HepG2 (cell line): Measurements from ENCODE around the gene PAK2. TPM values are rescaled to one million over a fixed set of nuclear protein-coding genes. Genes with fewer than 3 reads are reported as not detected.

Experiments used
- ATAC-seq: fragments of 200-7000 bp; cut with Tn5 transposase; 3 replicates; pipeline ENCODE4 v1.9.1; 2020; ENCODE audit warnings: mild to moderate bottlenecking, moderate library complexity
- BruUV-seq: library from RNA; stranded (reverse); fragments of 400-500 nt; replicated peaks from 2 replicates; lab custom pipeline; 2021; lab: Mats Ljungman, UMichigan
- CTCF ChIA-PET: fragments of 300-600 bp; formaldehyde crosslinking; extraction: SDS; loops from one replicate; lab custom pipeline; 2021; ENCODE audit warnings: low total read pairs, inconsistent platforms, low intra/inter-chr PET ratio; lab: Yijun Ruan, JAX
- POLR2A ChIA-PET: fragments of 350-600 bp; sonication (Branson Sonifier 250); formaldehyde crosslinking; loops from one replicate; lab custom pipeline; 2020; ENCODE audit warnings: antibody characterized with exemption, inconsistent platforms; lab: Yijun Ruan, JAX
- DNase-seq: peaks from one replicate; pipeline ENCODE4 v3.0.0-alpha.2; 2015; ENCODE audit warnings: low spot score
- FAIRE-seq: peaks from 3 replicates; lab custom pipeline; 2011; peaks lifted over from hg19 to GRCh38; lab: Jason Lieb, UNC
- H2AFZ ChIP-seq: one replicate; pipeline ENCODE4 v1.6.1; 2011; ENCODE audit warnings: low read length, inconsistent platforms
- H3K27ac ChIP-seq: fragments of 300-600 bp; 3 replicates; pipeline ENCODE4 v1.8.0; 2011; ENCODE audit warnings: mixed run types, mild to moderate bottlenecking, mixed read lengths, low read length, inconsistent platforms; ENCODE audit not compliant: insufficient read depth; ENCODE audit errors: extremely low read length
- H3K27me3 ChIP-seq, 2 experiments: fragments of 200-600 bp in 1 of 2; 2 replicates in 1 of 2; 3 replicates in 1 of 2; pipeline versions ENCODE4 v1.6.0 to v1.8.0; 2011; ENCODE audit warnings: low read length in 2 of 2, mild to moderate bottlenecking in 2 of 2, moderate library complexity in 2 of 2, inconsistent platforms in 1 of 2; ENCODE audit not compliant: insufficient read depth in 2 of 2, control insufficient read depth in 1 of 2
- H3K36me3 ChIP-seq, 2 experiments: fragments of 200-600 bp in 1 of 2; replicated peaks in 1 of 2; 2 replicates in 1 of 2; 3 replicates in 1 of 2; pipeline versions ENCODE4 v1.5.1 to v1.8.0; 2011; ENCODE audit warnings: low read length in 2 of 2, inconsistent platforms in 1 of 2; ENCODE audit not compliant: insufficient read depth in 2 of 2, control insufficient read depth in 1 of 2
- H3K4me1 ChIP-seq: 2 replicates; pipeline ENCODE4 v1.5.1; 2012; ENCODE audit warnings: low read length, inconsistent platforms; ENCODE audit not compliant: insufficient read depth
- H3K4me2 ChIP-seq: 2 replicates; pipeline ENCODE4 v1.6.0; 2011; ENCODE audit warnings: low read depth, low read length, inconsistent platforms
- H3K4me3 ChIP-seq, 3 experiments: fragments of 200-600 bp in 1 of 3; sonication (generic), shearing (Covaris generic) in 1 of 3; replicated peaks in 1 of 3; 2 replicates each; pipeline ENCODE4 v1.5.1; 2011 to 2016; ENCODE audit warnings: low read length in 3 of 3, inconsistent platforms in 2 of 3, low read depth in 2 of 3, mild to moderate bottlenecking in 2 of 3, control low read depth in 1 of 3, mixed read lengths in 1 of 3; ENCODE audit not compliant: insufficient read depth in 1 of 3
- H3K79me2 ChIP-seq: one replicate; pipeline ENCODE4 v1.6.1; 2011; ENCODE audit warnings: low read length, inconsistent platforms; ENCODE audit not compliant: insufficient read depth
- H3K9ac ChIP-seq: 2 replicates; pipeline ENCODE4 v1.6.0; 2011; ENCODE audit warnings: mild to moderate bottlenecking, low read depth, low read length, inconsistent platforms; ENCODE audit not compliant: insufficient read depth
- H3K9me3 ChIP-seq: 2 replicates; pipeline ENCODE4 v1.5.1; 2012; ENCODE audit warnings: mild to moderate bottlenecking, low read length
- H4K20me1 ChIP-seq: 2 replicates; pipeline ENCODE4 v1.6.0; 2011; ENCODE audit warnings: inconsistent platforms, mild to moderate bottlenecking, low read length, moderate library complexity; ENCODE audit not compliant: insufficient read depth
- ERF ChIP-seq: IDR thresholded peaks from 2 replicates; pipeline ENCODE4 v1.6.1; 2018; ENCODE audit warnings: missing biosample characterization, missing genetic modification reagents
- FOXK2 ChIP-seq: fragments of 450-650 bp; IDR thresholded peaks from 2 replicates; pipeline ENCODE4 v1.6.1; 2016
- MYNN ChIP-seq: sonication (generic); formaldehyde crosslinking; IDR thresholded peaks from 2 replicates; pipeline ENCODE4 v1.4.0; 2020; ENCODE audit warnings: mild to moderate bottlenecking, low read depth, missing genetic modification reagents
- POLR2G ChIP-seq: fragments of 200-400 bp; formaldehyde crosslinking; IDR thresholded peaks from 2 replicates; pipeline ENCODE4 v1.6.1; 2018; ENCODE audit warnings: mild to moderate bottlenecking, low read depth, low read length, moderate library complexity
- REL ChIP-seq: sonication (generic); formaldehyde crosslinking; conservative IDR thresholded peaks from 2 replicates; pipeline ENCODE4 v1.8.0; 2022; ENCODE audit warnings: mild to moderate bottlenecking, missing genetic modification reagents, moderate library complexity
- SUZ12 ChIP-seq: fragments of 150-350 bp; IDR thresholded peaks from 2 replicates; pipeline ENCODE4 v1.6.1; 2014; ENCODE audit warnings: low read depth, low read length
- ZNF430 ChIP-seq: sonication (generic); formaldehyde crosslinking; IDR thresholded peaks from 2 replicates; pipeline ENCODE4 v1.9.0; 2021; ENCODE audit warnings: mild to moderate bottlenecking, missing genetic modification reagents
- ZNF441 ChIP-seq: sonication (generic); formaldehyde crosslinking; IDR thresholded peaks from 2 replicates; pipeline ENCODE4 v1.7.0; 2021; ENCODE audit warnings: missing genetic modification reagents, borderline replicate concordance
- WGBS: methylation state at CpG from one replicate; pipeline ENCODE4 v1.1.6; 2017; ENCODE audit warnings: low lambda C conversion rate; 5-methylcytosine and 5-hydroxymethylcytosine counted together
- in situ Hi-C: cut with HindIII; loops from 2 replicates; pipeline ENCODE4 v1.10.0; 2017; ENCODE audit warnings: low pct_unique_long_range_greater_than_20kb; ENCODE audit not compliant: extremely low pct_ligation_motif_present
- intact Hi-C: fragments of 100-400 bp; cut with micrococcal nuclease; formaldehyde crosslinking; loops from one replicate; pipeline ENCODE4 v1.10.0; 2022; ENCODE audit not compliant: unreplicated experiment
- polyA plus RNA-seq, 8 experiments: library from polyadenylated mRNA; depleted of rRNA in 3 of 8; stranded (reverse) in 7 of 8; unstranded in 1 of 8; fragments of >200 nt; fragmentation: Illumina TruSeq in 4 of 8; extraction: Trizol in 4 of 8; gene quantifications; 2 replicates each; pipeline versions ENCODE4 v1.2.1 to v1.2.3, GENCODE V29; 2011 to 2016; ENCODE audit warnings: low read depth in 4 of 8, missing spikeins in 1 of 8, mixed read lengths in 1 of 8; ENCODE audit not compliant: insufficient read depth in 1 of 8
- small RNA-seq, 3 experiments: library from RNA; depleted of rRNA; stranded (forward); fragments of <200 nt; gene quantifications; one replicate each; pipeline ENCODE3, GENCODE V24; 2012; ENCODE audit warnings: low read depth in 2 of 3, low replicate concordance in 1 of 3; ENCODE audit not compliant: insufficient read length in 3 of 3, insufficient read depth in 2 of 3
- total RNA-seq, 5 experiments: library from RNA; depleted of rRNA; stranded (reverse); fragments of >200 nt; fragmentation: Illumina TruSeq; extraction: Trizol; gene quantifications; 2 replicates each; pipeline ENCODE4 v1.2.3, GENCODE V29; 2016; ENCODE audit warnings: low read depth in 1 of 5
- TF ChIP-seq, protein P1 (sequence below): sonication (generic); formaldehyde crosslinking; IDR thresholded peaks from 2 replicates; pipeline ENCODE4 v1.5.1; 2020; ENCODE audit warnings: missing genetic modification reagents, mild to moderate bottlenecking, borderline replicate concordance

PAK2 gene
- total and polyA plus RNA-seq, 2 of the 13 experiments (the other 11 are each of a cell fraction or from before 2014, with no cell fraction given) = 23.0 to 24.7 TPM

DNA sequence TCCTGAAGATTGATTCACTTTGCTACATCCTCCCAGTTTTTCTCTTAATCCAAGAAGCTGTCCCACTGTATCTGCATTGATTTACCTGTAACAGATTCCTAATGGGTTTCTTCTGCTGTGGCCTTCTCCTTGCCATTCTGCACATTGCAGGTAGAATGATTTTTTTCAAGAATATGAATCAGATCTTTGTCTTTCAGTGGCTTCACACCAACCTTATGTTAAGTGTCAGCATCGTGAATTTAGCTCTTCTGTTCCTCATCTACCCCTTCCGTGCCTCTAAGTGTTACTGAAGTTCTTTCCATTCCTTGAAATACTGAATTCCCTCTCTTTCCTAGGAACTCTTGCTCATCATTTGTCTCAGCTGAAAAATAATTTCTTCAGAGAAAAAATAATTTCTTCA lies 135.6 kb downstream of the PAK2 start:
- peaks cover 22% of the 10 kb centered on the region for H3K4me1 ChIP-seq
- CTCF ChIA-PET = no interaction called here
- BruUV-seq = no TSS peak
- in situ Hi-C loops = no loop called here
- peaks cover 2 to 16% of the 10 kb centered on the region in 2 experiments for H3K36me3 ChIP-seq
- ATAC-seq (no peak), DNase-seq (no peak)
- H3K9me3 ChIP-seq = no peaks in the 10 kb centered on the region
- WGBS = 90% methylated on average over 2 of the region's 2 CpGs
- H3K4me2 ChIP-seq = no peak overlapping the region
- no peaks in the 10 kb centered on the region for H3K27me3 ChIP-seq
- no peak overlapping the region for H3K4me3 ChIP-seq
- H3K9ac ChIP-seq = no peak overlapping the region
- TF ChIP-seq ZNF441 (no peak), MYNN (no peak), POLR2G (no peak), ERF (no peak), REL (CRISPR knock-in tag) (no peak), SUZ12 (no peak), FOXK2 (no peak), ZNF430 (CRISPR knock-in tag) (no peak)
- TF ChIP-seq, protein P1, sequence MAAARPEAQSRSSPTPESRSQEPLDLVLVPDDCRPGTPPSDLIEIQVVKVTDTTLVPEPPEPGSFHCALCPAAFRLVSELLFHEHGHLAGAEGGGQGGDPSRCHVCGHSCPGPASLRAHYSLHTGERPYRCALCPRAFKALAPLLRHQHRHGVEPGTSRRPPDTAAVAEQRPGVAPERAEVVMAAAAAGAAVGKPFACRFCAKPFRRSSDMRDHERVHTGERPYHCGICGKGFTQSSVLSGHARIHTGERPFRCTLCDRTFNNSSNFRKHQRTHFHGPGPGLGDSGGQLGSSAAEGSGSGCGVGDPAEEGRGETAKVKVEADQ = no peak
- TF ChIP-seq, all 625 proteins: peak for 0
- no peak overlapping the region for H2AFZ ChIP-seq
- POLR2A ChIA-PET = no interaction called here
- H3K27ac ChIP-seq = no peak overlapping the region
- intact Hi-C loops = no loop called here
- peaks cover 92% of the 10 kb centered on the region for H3K79me2 ChIP-seq
- H4K20me1 ChIP-seq = peaks cover 11% of the 10 kb centered on the region; the same call in 1 of the 2 replicates
- no peak for FAIRE-seq

Small RNAs within 50 kb of the gene (small RNA-seq; reads per million reads assigned to genes)
- gene RNU4-89P = 0 to 0.97 (median 0.20) reads per million in 3 experiments
- 0 to 1.3 (median 0.97) reads per million in 3 experiments for gene RNU6-42P
- gene RNU6-646P = 0 reads per million in 3 experiments

Other genes with a start within 250 kb of the PAK2 start
- gene RNF168, start 236.1 kb upstream of the PAK2 start, total RNA-seq (2016; rRNA removed; fragmentation: Illumina TruSeq; extraction: Trizol) = 22.9 and 28.8 TPM in 2 replicates
- 3.4 and 3.7 TPM in 2 replicates for gene RNF168, start 236.1 kb upstream of the PAK2 start, polyA plus RNA-seq (2011; rRNA removed)
- gene SMCO1, start 224.5 kb upstream of the PAK2 start, total RNA-seq (2016; rRNA removed; fragmentation: Illumina TruSeq; extraction: Trizol) = not detected in 2 replicates
- gene SMCO1, start 224.5 kb upstream of the PAK2 start, polyA plus RNA-seq (2011; rRNA removed) = not detected in 2 replicates
- 7.7 and 16.4 TPM in 2 replicates for gene WDR53, start 171.3 kb upstream of the PAK2 start, total RNA-seq (2016; rRNA removed; fragmentation: Illumina TruSeq; extraction: Trizol)
- gene WDR53, start 171.3 kb upstream of the PAK2 start, polyA plus RNA-seq (2011; rRNA removed) = 3.5 and 4.1 TPM in 2 replicates
- gene FBXO45, start 171.2 kb upstream of the PAK2 start, total RNA-seq (2016; rRNA removed; fragmentation: Illumina TruSeq; extraction: Trizol) = 12.1 and 18.4 TPM in 2 replicates
- 4.9 and 7.0 TPM in 2 replicates for gene FBXO45, start 171.2 kb upstream of the PAK2 start, polyA plus RNA-seq (2011; rRNA removed)
- gene NRROS, start 100.2 kb upstream of the PAK2 start, total RNA-seq (2016; rRNA removed; fragmentation: Illumina TruSeq; extraction: Trizol) = not detected in 2 replicates
- not detected in 2 replicates for gene NRROS, start 100.2 kb upstream of the PAK2 start, polyA plus RNA-seq (2011; rRNA removed)
- 1.2 and 1.5 TPM in 2 replicates for gene CEP19, start 27.6 kb upstream of the PAK2 start, total RNA-seq (2016; rRNA removed; fragmentation: Illumina TruSeq; extraction: Trizol)
- gene CEP19, start 27.6 kb upstream of the PAK2 start, polyA plus RNA-seq (2011; rRNA removed) = 0.43 and 0.48 TPM in 2 replicates
- 19.2 and 21.3 TPM in 2 replicates for gene PIGX, start 27.5 kb upstream of the PAK2 start, total RNA-seq (2016; rRNA removed; fragmentation: Illumina TruSeq; extraction: Trizol)
- 9.8 and 13.2 TPM in 2 replicates for gene PIGX, start 27.5 kb upstream of the PAK2 start, polyA plus RNA-seq (2011; rRNA removed)
- 30.9 and 45.2 TPM in 2 replicates for gene SENP5, start 128.1 kb downstream of the PAK2 start, total RNA-seq (2016; rRNA removed; fragmentation: Illumina TruSeq; extraction: Trizol)
- 17.6 and 18.7 TPM in 2 replicates for gene SENP5, start 128.1 kb downstream of the PAK2 start, polyA plus RNA-seq (2011; rRNA removed)
- gene NCBP2, start 202.7 kb downstream of the PAK2 start, total RNA-seq (2016; rRNA removed; fragmentation: Illumina TruSeq; extraction: Trizol) = 58.7 and 69.2 TPM in 2 replicates
- gene NCBP2, start 202.7 kb downstream of the PAK2 start, polyA plus RNA-seq (2011; rRNA removed) = 78.5 and 95.5 TPM in 2 replicates
- gene PIGZ, start 229.0 kb downstream of the PAK2 start, total RNA-seq (2016; rRNA removed; fragmentation: Illumina TruSeq; extraction: Trizol) = 2.2 and 4.7 TPM in 2 replicates
- 60.5 and 75.7 TPM in 2 replicates for gene PIGZ, start 229.0 kb downstream of the PAK2 start, polyA plus RNA-seq (2011; rRNA removed)